Measurements from ENCODE around the gene LPP. TPM values are rescaled to one million over a fixed set of nuclear protein-coding genes. Genes with fewer than 3 reads are reported as not detected.

The LPP gene
- total RNA-seq, 1 donor = 77.4 TPM

DNA sequence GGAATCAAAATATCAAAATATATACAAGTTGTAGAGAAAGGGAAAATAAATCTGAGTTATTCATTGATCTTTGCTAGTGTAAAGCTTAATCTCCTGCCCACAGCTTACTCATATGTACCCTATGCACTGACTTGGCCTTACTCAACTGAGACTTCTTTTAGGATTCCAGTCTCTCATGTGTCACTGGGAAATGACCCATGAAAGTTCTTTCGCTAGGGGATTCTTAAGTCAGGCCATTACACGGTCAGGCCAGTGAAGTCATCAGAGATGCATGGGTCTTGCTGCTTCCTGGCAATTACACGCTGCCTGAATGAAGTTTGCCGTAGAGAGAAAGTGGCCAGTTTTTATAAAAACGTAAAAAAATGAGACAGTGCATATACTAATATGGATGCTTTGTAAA, 20.7 kb upstream of the LPP start:
- Histone ChIP-seq H3K27me3 (ENCODE audit: insufficient read depth, low read length) (no peaks in the 10 kb centered on the region), H3K4me1 (ENCODE audit: insufficient read depth, low read length) (peaks cover 13% of the 10 kb centered on the region), H3K9me3 (ENCODE audit: low read depth, low read length) (no peaks in the 10 kb centered on the region), H3K27ac (ENCODE audit: low read depth, low read length) (peak overlapping the region; percentile 78), H3K4me2 (ENCODE audit: insufficient read depth, low read length) (peak overlapping the region; percentile 42), H3K79me2 (ENCODE audit: insufficient read depth, low read length) (no peaks in the 10 kb centered on the region), H4K20me1 (ENCODE audit: insufficient read depth, low read length) (no peaks in the 10 kb centered on the region), H3K36me3 (ENCODE audit: insufficient read depth, low read length) (no peaks in the 10 kb centered on the region), H3K4me3 (ENCODE audit: insufficient read depth, low read length) (no peak overlapping the region), H2AFZ (ENCODE audit: low read length) (no peak overlapping the region)
- TF ChIP-seq, protein P1, sequence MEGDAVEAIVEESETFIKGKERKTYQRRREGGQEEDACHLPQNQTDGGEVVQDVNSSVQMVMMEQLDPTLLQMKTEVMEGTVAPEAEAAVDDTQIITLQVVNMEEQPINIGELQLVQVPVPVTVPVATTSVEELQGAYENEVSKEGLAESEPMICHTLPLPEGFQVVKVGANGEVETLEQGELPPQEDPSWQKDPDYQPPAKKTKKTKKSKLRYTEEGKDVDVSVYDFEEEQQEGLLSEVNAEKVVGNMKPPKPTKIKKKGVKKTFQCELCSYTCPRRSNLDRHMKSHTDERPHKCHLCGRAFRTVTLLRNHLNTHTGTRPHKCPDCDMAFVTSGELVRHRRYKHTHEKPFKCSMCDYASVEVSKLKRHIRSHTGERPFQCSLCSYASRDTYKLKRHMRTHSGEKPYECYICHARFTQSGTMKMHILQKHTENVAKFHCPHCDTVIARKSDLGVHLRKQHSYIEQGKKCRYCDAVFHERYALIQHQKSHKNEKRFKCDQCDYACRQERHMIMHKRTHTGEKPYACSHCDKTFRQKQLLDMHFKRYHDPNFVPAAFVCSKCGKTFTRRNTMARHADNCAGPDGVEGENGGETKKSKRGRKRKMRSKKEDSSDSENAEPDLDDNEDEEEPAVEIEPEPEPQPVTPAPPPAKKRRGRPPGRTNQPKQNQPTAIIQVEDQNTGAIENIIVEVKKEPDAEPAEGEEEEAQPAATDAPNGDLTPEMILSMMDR (IDR thresholded peaks at IDR 0.05; ENCODE audit: extremely low read depth, low read depth, low read length) = no peak
- peak; percentile 87 for DNase-seq (ENCODE audit: insufficient read length, low spot score, missing footprints)

DNA sequence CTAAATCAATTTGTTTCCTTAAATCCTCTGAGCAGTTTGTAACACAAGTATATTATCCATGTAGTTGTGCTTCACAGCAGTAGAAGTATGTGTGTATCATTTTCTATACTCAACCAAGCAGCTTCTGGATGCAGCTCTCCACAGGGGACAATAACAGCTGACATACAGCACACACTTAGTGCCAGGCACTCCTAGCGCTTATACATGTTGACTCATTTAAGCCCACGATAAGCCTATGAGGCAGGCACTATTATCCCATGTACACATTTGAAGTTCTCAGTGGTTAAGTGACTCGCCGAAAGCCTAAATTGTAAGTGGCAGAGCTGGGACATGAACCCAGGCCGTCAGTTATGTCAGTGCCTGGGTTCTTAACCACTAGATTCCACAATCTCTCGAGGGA, 20.3 kb upstream of the LPP start:
- H2AFZ ChIP-seq (ENCODE audit: low read length) = peak overlapping the region; percentile 35
- H3K27me3 ChIP-seq (ENCODE audit: insufficient read depth, low read length) = no peaks in the 10 kb centered on the region
- no peaks in the 10 kb centered on the region for H3K9me3 ChIP-seq (ENCODE audit: low read depth, low read length)
- no peaks in the 10 kb centered on the region for H3K36me3 ChIP-seq (ENCODE audit: insufficient read depth, low read length)
- H3K4me1 ChIP-seq (ENCODE audit: insufficient read depth, low read length) = peaks cover 13% of the 10 kb centered on the region
- no peak overlapping the region for H3K4me3 ChIP-seq (ENCODE audit: insufficient read depth, low read length)
- peak; percentile 57 for DNase-seq (ENCODE audit: insufficient read length, low spot score, missing footprints)
- no peaks in the 10 kb centered on the region for H3K79me2 ChIP-seq (ENCODE audit: insufficient read depth, low read length)
- peak overlapping the region; percentile 78 for H3K27ac ChIP-seq (ENCODE audit: low read depth, low read length)
- TF ChIP-seq, protein P1 (IDR thresholded peaks at IDR 0.05; ENCODE audit: extremely low read depth, low read depth, low read length) = no peak
- H3K4me2 ChIP-seq (ENCODE audit: insufficient read depth, low read length) = peak overlapping the region; percentile 42
- H4K20me1 ChIP-seq (ENCODE audit: insufficient read depth, low read length) = no peaks in the 10 kb centered on the region

DNA sequence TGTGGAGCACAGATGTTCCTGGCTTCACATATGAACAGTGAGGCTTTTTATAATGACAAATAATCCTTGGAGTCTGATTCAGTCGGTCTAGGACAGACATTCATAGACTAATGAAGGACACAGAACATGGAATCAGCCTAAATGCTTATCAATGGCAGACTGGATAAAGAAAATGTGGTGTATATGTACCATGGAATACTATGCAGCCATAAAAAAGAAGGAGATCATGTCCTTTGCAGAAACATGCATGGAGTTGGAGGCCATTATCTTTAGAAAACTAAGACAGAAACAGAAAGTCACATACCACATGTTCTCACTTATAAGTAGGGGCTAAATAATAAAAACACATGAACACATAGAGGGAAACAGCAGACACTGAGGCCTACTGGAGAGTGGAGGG, 19.9 kb upstream of the LPP start:
- Histone ChIP-seq H3K4me1 (ENCODE audit: insufficient read depth, low read length) (peaks cover 13% of the 10 kb centered on the region), H3K4me3 (ENCODE audit: insufficient read depth, low read length) (no peak overlapping the region), H3K79me2 (ENCODE audit: insufficient read depth, low read length) (no peaks in the 10 kb centered on the region), H2AFZ (ENCODE audit: low read length) (peak overlapping the region; percentile 35), H4K20me1 (ENCODE audit: insufficient read depth, low read length) (no peaks in the 10 kb centered on the region), H3K9me3 (ENCODE audit: low read depth, low read length) (no peaks in the 10 kb centered on the region), H3K4me2 (ENCODE audit: insufficient read depth, low read length) (peak overlapping the region; percentile 42), H3K27me3 (ENCODE audit: insufficient read depth, low read length) (no peaks in the 10 kb centered on the region), H3K36me3 (ENCODE audit: insufficient read depth, low read length) (no peaks in the 10 kb centered on the region), H3K27ac (ENCODE audit: low read depth, low read length) (peak overlapping the region; percentile 78)
- TF ChIP-seq, protein P1 (IDR thresholded peaks at IDR 0.05; ENCODE audit: extremely low read depth, low read depth, low read length) = no peak
- DNase-seq (ENCODE audit: insufficient read length, low spot score, missing footprints) = no peak

DNA sequence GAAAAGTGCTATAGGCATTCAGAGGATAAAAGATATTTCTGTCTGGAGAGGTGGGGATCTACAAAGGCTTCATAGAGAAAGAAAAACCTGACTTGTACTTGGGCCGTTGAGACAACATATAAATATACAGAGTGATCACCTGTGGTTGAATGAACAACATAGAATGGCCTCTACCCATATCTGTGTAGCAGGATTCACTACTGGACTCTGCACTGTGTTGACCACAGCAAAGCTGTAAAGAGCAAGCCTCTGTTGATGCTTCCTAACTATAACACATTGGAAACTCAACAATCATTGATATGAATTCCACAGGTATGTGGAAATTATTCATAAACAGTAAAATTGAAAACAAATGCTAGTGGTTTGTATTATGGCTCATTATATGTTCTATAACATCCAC, 19.1 kb upstream of the LPP start:
- H3K79me2 ChIP-seq (ENCODE audit: insufficient read depth, low read length) = no peaks in the 10 kb centered on the region
- DNase-seq (ENCODE audit: insufficient read length, low spot score, missing footprints) = no peak

More for the DNA sequence above, 19.1 kb upstream of the LPP start:
- TF ChIP-seq, protein P1 (IDR thresholded peaks at IDR 0.05; ENCODE audit: extremely low read depth, low read depth, low read length) = no peak
- Histone ChIP-seq H3K27me3 (ENCODE audit: insufficient read depth, low read length) (no peaks in the 10 kb centered on the region), H3K27ac (ENCODE audit: low read depth, low read length) (no peak overlapping the region), H3K36me3 (ENCODE audit: insufficient read depth, low read length) (no peaks in the 10 kb centered on the region), H3K4me2 (ENCODE audit: insufficient read depth, low read length) (no peak overlapping the region), H3K9me3 (ENCODE audit: low read depth, low read length) (no peaks in the 10 kb centered on the region), H4K20me1 (ENCODE audit: insufficient read depth, low read length) (no peaks in the 10 kb centered on the region), H2AFZ (ENCODE audit: low read length) (no peak overlapping the region), H3K4me1 (ENCODE audit: insufficient read depth, low read length) (peaks cover 8% of the 10 kb centered on the region), H3K4me3 (ENCODE audit: insufficient read depth, low read length) (no peak overlapping the region)
